Measurements from ENCODE around the gene KLF7. TPM values are rescaled to one million over a fixed set of nuclear protein-coding genes. Genes with fewer than 3 reads are reported as not detected.

Gene KLF7
- total RNA-seq, 2 experiments from 2014 or later: not detected

- DNase-seq (ENCODE audit: low spot score): no peak
- ChIA-PET POLR2A (no interaction called here), CTCF (ENCODE audit: unreplicated experiment) (no interaction called here)
- Histone ChIP-seq H3K9me2 (ENCODE audit: insufficient read depth, low read length) (no peaks in the 10 kb centered on the region), H3K4me1 (ENCODE audit: insufficient read depth, low read length, poor library complexity, severe bottlenecking) (no peaks in the 10 kb centered on the region), H3K9me3 (ENCODE audit: low read length) (no peaks in the 10 kb centered on the region), H3K4me3 (ENCODE audit: low read depth, low read length, poor library complexity, severe bottlenecking) (no peak overlapping the region), H4K20me1 (ENCODE audit: insufficient read depth, low read length) (no peaks in the 10 kb centered on the region), H3K79me2 (ENCODE audit: insufficient read depth, low read depth, low read length) (no peaks in the 10 kb centered on the region), H2AFZ (ENCODE audit: low read length) (no peak overlapping the region), H3K4me2 (ENCODE audit: low read length) (no peak overlapping the region), H3K27ac (ENCODE audit: low read depth, low read length, poor library complexity, severe bottlenecking) (no peak overlapping the region), H3K36me3 (ENCODE audit: insufficient read depth, low read length) (no peaks in the 10 kb centered on the region)
- intact Hi-C loops (cut with micrococcal nuclease; ENCODE audit: unreplicated experiment): no loop called here
- TF ChIP-seq EZH2phosphoT487 (IDR thresholded peaks at IDR 0.05; ENCODE audit: borderline replicate concordance, low read depth, low read length) (no peak), CTCF (conservative IDR thresholded peaks at IDR 0.05; ENCODE audit: low read length) (no peak)
- no TSS peak for BruUV-seq (replicated peaks)
These were observed 3.4 kb downstream of the KLF7 start for GRCh38 chr2:207162316-207162715.

- POLR2A ChIA-PET: no interaction called here
- no peaks in the 10 kb centered on the region for H3K9me3 ChIP-seq (ENCODE audit: low read length)
- BruUV-seq (replicated peaks): no TSS peak
- TF ChIP-seq CTCF (conservative IDR thresholded peaks at IDR 0.05; ENCODE audit: low read length) (no peak), EZH2phosphoT487 (IDR thresholded peaks at IDR 0.05; ENCODE audit: borderline replicate concordance, low read depth, low read length) (no peak)
- CTCF ChIA-PET (ENCODE audit: unreplicated experiment): no interaction called here
- H3K4me3 ChIP-seq (ENCODE audit: low read depth, low read length, poor library complexity, severe bottlenecking): no peak overlapping the region
- H3K27ac ChIP-seq (ENCODE audit: low read depth, low read length, poor library complexity, severe bottlenecking): no peak overlapping the region
- no peaks in the 10 kb centered on the region for H3K36me3 ChIP-seq (ENCODE audit: insufficient read depth, low read length)
- intact Hi-C loops (cut with micrococcal nuclease; ENCODE audit: unreplicated experiment): no loop called here
- no peaks in the 10 kb centered on the region for H3K9me2 ChIP-seq (ENCODE audit: insufficient read depth, low read length)
- DNase-seq (ENCODE audit: low spot score): no peak
- no peaks in the 10 kb centered on the region for H3K4me1 ChIP-seq (ENCODE audit: insufficient read depth, low read length, poor library complexity, severe bottlenecking)
- H4K20me1 ChIP-seq (ENCODE audit: insufficient read depth, low read length): no peaks in the 10 kb centered on the region
- H3K79me2 ChIP-seq (ENCODE audit: insufficient read depth, low read depth, low read length): no peaks in the 10 kb centered on the region
- no peak overlapping the region for H3K4me2 ChIP-seq (ENCODE audit: low read length)
- no peak overlapping the region for H2AFZ ChIP-seq (ENCODE audit: low read length)
These were observed 4.3 kb downstream of the KLF7 start for GRCh38 chr2:207161247-207162123.

- no peak overlapping the region for H3K4me3 ChIP-seq (ENCODE audit: low read depth, low read length, poor library complexity, severe bottlenecking)
- no peak overlapping the region for H2AFZ ChIP-seq (ENCODE audit: low read length)
- H3K9me3 ChIP-seq (ENCODE audit: low read length): no peaks in the 10 kb centered on the region
- CTCF ChIA-PET (ENCODE audit: unreplicated experiment): interaction anchor here (0.5 kb wide), 1 partner anchor 18 kb away, joined by 3 read pairs; no protein-coding TSS in a partner anchor
- H3K27ac ChIP-seq (ENCODE audit: low read depth, low read length, poor library complexity, severe bottlenecking): no peak overlapping the region
- H3K79me2 ChIP-seq (ENCODE audit: insufficient read depth, low read depth, low read length): no peaks in the 10 kb centered on the region
- TF ChIP-seq EZH2phosphoT487 (IDR thresholded peaks at IDR 0.05; ENCODE audit: borderline replicate concordance, low read depth, low read length) (no peak), CTCF (conservative IDR thresholded peaks at IDR 0.05; ENCODE audit: low read length) (no peak)
- no peak overlapping the region for H3K4me2 ChIP-seq (ENCODE audit: low read length)
- intact Hi-C loops (cut with micrococcal nuclease; ENCODE audit: unreplicated experiment): no loop called here
- BruUV-seq (replicated peaks): no TSS peak
- H3K36me3 ChIP-seq (ENCODE audit: insufficient read depth, low read length): no peaks in the 10 kb centered on the region
- H3K9me2 ChIP-seq (ENCODE audit: insufficient read depth, low read length): no peaks in the 10 kb centered on the region
- H3K4me1 ChIP-seq (ENCODE audit: insufficient read depth, low read length, poor library complexity, severe bottlenecking): no peaks in the 10 kb centered on the region
- DNase-seq (ENCODE audit: low spot score): no peak
- no peaks in the 10 kb centered on the region for H4K20me1 ChIP-seq (ENCODE audit: insufficient read depth, low read length)
- POLR2A ChIA-PET: no interaction called here
These were observed 5.6 kb downstream of the KLF7 start for GRCh38 chr2:207160115-207160514.
